Stimulated activated CD4-positive, alpha-beta T cell treated with anti-CD3 and anti-CD28 coated beads, Interleukin-2, amount 100 ng/mL, for 48 hours (primary cell): ENCODE measurements around the gene ATP8B3.
A peak's percentile ranks its signal among the peaks of the same experiment; 100 is the strongest.

ENCODE experiments used
- DNase-seq, 2 donors: peaks; one replicate each; pipeline ENCODE4 v3.0.0-alpha.2; 2020

Gene ATP8B3, protein sequence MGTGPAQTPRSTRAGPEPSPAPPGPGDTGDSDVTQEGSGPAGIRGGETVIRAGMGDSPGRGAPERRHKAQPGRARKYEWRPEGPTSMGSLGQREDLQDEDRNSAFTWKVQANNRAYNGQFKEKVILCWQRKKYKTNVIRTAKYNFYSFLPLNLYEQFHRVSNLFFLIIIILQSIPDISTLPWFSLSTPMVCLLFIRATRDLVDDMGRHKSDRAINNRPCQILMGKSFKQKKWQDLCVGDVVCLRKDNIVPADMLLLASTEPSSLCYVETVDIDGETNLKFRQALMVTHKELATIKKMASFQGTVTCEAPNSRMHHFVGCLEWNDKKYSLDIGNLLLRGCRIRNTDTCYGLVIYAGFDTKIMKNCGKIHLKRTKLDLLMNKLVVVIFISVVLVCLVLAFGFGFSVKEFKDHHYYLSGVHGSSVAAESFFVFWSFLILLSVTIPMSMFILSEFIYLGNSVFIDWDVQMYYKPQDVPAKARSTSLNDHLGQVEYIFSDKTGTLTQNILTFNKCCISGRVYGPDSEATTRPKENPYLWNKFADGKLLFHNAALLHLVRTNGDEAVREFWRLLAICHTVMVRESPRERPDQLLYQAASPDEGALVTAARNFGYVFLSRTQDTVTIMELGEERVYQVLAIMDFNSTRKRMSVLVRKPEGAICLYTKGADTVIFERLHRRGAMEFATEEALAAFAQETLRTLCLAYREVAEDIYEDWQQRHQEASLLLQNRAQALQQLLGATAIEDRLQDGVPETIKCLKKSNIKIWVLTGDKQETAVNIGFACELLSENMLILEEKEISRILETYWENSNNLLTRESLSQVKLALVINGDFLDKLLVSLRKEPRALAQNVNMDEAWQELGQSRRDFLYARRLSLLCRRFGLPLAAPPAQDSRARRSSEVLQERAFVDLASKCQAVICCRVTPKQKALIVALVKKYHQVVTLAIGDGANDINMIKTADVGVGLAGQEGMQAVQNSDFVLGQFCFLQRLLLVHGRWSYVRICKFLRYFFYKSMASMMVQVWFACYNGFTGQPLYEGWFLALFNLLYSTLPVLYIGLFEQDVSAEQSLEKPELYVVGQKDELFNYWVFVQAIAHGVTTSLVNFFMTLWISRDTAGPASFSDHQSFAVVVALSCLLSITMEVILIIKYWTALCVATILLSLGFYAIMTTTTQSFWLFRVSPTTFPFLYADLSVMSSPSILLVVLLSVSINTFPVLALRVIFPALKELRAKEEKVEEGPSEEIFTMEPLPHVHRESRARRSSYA (N-terminal part only)

DNA sequence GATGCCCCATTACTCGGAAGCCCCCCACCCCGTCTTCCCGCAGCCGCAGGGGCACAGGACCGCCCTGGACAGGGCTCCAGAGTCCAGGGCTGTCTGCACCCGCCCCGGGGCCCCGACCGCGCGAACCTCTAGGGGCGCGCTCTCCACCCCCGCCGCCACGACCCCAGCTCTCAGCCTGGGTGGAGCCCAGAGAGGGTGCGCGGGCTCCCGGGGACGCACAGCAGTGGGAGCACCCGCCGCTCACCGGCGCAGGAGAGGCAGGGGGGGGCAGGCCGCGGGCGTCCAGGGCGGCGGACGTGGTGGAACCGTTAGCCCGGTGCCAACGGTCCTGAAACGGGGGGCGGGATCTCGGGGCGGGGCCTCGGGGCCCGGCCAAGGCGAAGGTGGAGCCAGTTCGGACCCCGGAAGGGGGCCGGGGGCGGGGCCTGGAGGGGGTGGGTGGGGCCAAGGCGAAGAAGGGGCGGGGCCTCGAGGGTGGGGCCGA lies at the start of gene ATP8B3:
Gene ATP8B3 (minus strand): TSS at position 335 of the 484 bp plus-strand sequence. CDS start 540 bp downstream, outside the sequence.
- no peak for DNase-seq

DNA sequence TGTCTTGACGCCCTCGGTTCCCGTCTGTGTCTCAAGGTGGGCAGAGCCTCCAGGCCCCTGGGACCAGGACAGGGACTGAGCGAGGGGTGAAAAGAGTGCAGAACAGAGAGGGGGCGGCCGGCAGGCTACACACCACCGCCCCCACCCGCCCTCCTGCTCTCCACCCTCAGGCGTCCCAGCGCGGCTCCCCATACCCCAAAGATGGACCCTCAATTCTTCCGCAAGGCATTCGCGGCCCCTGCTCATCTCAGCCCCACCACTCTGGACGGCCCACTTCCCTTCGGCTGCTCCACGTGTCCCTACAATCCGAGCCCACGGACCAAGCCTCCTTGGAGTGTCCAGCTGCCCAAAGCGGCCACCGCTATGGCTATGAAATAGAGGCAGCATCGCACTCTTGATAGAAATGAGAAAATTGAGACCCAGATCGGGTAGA lies 49.5 kb upstream of the ATP8B3 start:
- no peak for DNase-seq

DNA sequence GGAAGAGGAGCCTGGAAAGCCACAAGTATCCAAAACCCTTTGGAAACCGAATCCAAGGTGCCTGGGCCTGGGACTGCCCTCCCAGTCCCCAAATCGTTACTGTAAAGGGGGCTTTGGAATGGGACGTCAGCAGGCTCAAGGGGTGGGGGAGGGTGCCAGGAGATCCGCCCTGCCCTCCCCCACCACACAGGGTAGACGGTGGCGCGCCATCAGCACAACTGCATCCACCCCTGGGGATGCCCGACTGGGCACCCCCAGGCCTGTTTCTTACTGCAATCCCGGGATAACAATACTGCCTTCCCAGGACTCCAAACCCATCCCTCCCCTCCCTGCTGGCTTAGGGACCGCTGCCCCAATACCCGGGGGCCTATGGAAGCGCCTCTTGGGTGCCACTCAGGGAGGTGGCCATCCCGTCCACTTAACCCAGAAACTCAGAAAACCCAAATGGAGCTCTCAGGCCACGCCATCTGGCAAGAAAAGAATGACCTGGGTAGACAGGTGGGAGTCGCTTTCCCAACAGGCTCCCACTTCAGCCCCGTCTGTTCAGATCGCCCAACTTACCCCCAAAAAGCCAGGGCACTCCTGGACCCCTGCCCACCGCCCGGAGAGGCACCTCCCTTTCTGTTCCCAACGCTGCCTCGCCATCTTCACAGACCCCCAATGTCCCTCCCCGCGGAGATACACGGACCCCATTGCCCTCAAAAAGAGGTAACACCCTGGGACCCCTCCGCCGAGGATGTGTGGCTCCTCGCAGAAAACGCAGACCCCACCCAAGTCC lies 48.9 kb upstream of the ATP8B3 start:
- DNase-seq, result no peak

DNA sequence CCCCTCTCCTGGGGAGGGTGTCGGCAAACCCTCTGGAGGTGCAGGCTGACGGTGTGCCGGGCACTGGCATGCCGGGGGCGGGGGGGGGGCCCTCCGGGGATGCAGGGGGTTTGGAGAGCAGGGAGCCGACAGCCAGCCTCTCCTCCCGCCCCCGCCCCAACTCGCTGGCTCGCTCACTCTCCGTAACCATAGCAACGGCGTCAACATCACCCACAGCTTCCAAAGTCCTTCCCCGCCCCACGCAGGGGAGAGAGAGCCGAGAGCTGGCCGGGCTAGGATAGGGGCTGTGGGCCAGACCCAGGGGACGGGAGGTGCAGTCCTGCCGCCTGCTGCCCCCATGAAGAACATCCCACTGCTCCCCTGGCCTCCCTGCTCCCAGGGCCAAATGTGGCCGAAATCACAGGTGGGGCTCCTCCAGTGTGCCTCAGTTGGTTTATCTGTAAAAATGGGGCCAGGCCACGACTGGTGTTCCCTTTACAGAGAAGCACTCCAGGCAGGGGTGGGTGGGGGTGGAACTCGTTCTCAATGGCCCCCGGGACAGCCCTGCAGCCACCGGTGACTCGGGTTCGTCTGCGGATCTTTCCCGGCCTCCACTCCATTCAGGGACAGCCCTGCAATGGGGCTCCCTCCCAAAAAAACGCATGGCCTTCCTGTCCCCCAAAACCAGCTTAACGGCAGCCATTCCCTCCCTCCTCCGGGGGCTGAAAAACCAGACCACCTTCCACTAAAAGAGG lies 48.1 kb upstream of the ATP8B3 start:
- DNase-seq, result peak in 1 of 2 donors; percentile 51

DNA sequence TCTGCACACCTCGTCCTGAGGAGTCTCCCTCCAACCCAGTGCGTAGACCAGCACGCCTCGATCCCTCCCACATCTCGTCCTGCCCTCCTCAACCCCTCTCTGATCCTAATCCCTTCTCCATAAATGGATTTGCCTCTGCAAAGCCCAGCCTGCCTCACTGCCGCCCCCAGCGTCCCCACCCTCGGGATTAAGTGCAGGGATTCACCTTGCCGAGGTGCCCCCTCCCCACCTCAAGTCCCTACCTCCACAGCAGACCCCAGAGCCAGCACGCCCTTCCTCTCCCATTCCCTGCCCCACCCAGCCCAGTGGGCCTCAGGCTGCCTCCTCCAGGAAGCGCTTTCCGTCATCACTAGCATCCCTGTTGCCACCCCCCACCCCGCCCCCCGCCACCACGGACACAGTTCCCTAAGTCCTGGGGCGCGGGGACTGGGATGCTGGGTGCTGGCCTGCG lies 47.3 kb upstream of the ATP8B3 start:
- no peak for DNase-seq

DNA sequence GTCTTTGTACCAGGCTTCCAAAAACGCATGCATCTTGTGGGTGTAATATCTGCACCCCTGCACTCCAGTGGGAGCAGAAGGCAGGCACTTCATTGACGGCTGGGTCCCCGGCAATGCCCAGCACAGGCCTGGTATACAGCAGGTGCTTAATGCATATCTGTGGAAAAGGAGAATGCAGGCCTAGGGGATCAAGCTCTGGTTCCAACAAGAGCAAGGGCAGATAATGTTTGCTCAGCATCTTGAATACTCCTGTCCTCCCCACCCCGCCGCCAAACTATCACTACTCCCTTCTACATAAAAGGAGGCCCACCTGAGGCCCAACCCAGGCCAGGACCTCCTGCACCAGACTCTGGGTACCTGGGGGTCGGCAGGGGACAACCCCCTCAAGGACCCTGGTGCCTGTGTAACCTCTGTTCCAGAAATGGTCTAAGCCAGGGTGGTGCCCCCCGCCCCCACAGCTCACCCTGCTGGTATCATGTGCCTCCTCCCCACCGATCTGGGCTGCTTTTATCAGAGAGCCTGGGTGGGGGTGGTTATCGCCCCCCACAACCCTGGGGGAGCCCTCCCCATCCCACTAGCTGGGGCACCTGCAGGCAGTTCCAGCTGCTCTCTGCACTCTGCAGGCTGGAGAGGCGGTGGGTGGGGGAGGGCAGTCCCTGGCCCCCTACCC lies 46.5 kb upstream of the ATP8B3 start:
- DNase-seq, result no peak

DNA sequence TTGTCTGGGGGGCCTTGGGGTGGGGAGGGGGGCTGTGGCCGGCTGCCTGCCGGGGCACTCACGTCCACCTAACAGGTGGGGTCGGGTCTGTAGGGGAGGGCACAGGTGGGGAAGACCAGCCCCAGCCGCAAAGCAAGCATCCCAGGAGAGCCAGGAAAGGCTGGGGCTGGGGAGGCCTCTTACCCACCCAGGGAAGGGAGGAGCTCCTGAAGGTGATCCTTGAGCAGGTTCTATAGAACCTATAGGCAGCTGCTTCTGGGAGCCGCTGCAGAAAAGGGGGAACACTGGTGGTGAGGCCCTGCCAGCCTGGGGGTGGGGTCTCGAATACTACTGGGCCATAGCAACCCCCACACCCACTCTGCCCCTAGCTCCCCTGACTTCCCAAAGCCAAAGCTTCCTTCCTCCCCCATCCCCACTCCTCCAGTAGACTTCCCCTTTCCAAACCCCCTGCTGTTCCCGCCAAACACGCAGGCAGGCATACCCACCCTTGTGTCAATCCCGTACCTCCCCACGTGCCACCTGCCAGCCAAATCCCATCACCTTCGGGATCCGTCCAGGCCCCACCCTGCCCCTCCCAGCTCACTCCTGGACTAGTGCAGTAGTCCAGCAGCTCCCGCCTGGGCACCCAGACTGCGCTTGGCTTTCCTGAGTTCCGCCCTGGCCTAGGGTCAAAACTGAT lies 45.7 kb upstream of the ATP8B3 start:
- no peak for DNase-seq

DNA sequence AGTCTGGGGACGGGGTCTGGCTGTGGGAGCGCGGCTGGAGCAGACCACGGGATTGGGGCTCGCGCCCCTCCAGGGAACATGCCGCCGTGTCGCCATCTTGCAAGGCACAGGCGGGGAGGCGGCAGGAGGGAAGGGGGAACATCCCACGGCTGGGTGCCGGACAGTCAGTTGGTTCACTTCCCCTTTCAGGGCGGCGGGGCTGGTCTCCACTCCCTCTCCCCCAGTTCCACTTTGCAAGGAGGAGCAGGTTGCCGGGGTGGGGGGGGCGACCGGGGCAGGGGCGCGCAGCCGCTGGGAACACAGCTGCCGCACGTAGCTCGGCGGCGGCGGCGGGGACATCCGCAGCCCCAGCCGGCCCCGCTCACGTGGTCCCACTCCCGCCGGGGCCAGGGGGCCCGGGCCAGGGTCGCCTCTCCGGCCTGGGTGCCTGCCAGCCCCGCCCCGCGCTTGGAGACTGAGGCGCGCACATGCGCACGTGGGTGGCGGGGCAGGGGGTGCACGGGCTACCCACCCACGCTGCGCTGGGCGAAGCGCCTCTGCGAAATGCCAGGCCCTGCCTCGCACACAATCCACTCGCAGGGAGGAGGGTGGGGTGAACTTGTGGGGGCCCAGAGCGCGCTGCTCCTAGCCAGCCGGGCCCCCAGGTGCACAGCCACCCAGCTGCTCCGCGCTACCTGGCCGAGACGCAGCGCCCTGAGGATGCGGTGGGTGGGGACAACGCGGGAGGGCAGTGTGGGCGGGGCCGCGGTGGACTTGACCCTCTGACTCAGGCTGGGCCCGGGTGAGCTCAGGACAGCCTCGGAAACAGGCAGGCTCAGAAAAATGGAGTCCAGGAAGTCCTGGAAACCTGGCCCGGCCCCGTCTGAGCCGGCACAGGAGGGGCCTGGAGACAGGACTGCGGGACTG lies 44.9 kb upstream of the ATP8B3 start:
- peak in 1 of 2 donors; percentile 41 for DNase-seq

DNA sequence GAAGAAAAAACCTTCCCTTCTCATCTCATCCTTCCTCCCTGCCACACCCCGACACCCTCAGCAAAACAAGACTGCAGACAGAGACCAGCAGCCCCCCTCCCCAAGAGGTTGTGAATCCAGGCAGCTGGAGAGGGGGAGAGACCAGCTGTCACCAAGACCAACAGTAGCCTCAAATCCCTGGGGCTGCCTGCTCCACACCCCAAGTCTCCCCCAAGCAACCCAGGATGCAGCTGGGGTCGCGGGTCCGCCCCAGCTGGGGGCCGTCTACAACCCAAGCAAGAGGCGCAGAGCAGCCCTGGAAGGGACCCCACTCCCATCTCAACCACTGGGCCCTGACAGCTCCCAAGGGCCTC lies 44.2 kb upstream of the ATP8B3 start:
- no peak for DNase-seq

DNA sequence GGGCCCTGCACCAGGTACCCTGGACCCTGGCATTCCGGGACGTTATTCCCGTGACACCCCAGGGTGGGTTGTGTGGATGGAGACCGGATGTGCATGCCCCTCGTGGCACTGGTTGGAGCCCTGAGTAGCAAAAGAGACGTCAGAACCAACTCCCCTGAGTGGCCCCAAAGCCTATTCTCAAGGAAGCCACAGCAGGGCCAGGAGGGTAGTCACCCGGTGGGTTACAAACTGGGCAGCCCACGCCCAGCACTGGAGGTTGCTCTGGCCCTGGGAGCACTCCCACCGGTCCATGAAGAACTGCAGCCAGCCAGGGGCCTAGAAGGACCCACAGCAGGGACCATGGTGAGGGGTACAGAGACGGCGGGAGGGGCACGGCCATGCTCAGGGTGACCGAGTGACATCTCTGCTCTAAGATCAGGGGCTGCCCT lies 43.8 kb upstream of the ATP8B3 start:
- DNase-seq, result no peak

DNA sequence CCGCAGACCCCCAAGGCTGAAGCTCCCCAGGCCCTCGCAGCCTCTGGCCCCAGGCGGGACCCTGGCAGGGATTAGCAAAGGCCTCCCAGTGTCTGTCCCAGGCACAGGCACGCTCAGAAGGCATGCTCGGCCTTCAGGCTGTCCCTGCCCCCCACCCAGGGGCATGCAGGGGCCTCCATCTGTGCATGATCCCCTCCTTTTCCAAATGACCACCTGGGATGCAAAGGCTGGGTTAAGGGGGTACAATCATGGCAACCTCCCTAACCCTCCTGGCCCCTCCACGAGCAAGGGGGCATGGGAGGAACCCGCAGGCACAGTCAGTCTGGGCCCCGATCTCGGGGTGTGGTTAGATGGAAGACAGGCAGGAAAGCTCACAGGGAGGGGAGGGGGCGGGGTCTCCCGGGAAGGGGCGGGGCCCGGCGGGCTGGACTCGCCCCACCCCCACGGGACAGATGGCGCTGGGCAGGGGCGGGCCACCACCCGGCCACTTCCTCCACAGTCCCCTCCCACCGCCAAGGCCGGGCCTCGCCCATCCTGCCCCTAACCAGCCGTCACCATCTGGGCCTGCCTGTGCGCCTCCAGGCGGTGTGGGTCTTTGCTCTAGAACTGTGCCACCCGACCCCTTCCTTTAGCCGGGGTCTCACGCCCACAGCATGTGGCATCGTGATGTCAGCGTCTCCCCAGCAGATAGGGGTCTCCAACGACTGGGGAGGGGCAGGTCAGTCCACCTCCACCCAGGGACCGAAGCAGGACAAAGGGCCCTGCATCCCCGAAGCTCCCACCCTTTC lies 43.2 kb upstream of the ATP8B3 start:
- DNase-seq, result peak; percentile 75 to 80

DNA sequence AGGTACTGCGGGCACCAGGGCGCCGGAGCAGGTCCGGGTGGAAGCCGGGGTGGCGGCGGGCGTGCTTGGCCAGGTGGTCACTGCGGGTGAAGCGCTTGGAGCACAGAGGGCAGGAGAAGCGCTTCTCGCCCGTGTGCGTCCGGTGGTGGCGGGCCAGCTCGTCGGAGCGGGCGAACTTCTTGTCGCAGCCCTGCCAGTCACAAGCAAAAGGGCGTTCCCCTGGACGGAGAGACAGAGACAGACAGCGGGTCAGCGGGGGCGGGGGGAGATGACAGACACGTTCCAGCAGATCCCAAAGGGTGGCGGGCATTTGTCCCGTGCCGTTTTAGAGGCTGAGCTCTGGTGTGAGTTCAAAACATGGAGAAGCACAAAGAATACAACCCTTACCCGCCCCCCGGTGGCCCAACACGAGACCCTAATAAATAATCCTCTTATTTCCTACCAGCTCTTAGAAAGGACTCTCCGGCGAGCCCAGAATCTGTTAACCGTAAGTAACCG lies 42.5 kb upstream of the ATP8B3 start:
- DNase-seq, result no peak

DNA sequence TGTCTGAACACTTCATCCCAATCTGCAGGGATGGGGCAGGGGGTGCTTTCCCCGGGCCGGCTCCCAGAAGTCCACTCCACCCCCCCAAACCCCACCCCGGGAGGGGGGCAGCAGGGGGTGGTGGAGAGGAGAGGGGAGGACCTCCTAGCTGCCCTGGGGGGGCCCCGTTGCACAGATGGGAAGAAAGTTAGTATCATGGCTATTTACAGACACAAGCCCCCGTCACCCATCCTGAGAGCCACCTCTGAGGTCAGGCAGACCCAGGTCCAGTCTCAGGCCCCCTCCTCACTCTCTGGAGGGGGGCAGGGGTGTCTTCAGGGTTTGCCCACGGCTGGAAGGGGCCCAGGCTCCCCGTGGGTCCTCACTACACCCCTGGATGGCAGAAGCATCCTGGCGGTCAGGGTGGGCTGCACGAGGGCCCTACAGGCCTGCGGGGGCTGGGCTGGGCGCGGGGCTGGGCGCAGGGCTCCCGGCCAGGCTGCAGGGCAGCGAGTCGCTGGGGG lies 42.0 kb upstream of the ATP8B3 start:
- DNase-seq, result no peak

DNA sequence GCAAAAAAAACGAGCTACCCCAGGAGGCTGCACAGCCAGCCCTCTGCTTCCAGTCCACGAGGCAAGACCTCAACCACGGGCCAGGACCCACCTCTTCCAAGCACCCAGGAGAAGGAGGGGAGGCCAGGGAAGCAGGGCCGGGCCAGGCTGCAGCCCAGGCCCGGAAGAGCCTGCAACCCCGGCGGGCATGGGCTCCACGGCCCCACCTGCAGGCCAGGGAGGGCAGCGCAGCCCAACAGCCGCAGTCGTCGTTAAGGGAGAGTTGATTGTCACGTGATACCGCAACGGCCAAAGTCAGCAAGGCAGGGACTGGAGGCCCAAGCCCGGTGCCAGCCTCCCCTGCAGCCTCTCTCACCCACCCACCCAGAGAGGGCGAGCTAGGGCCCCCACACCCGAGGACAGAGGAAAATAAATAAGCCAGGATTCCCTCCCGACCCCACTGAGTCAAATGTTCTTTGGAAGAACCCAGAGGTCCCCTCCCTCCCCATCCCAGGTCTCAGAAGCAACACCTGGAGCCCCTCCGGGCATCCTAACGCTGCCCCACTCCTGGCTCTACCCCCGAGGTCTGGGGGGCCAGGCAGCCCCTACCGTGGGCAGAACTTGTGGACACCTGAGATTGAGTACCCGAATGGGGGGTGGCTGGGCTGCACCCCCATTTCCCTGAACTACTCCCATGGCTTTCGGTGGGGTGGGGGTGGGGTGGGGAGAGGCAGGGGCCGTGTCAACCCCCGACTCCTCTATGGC lies 41.4 kb upstream of the ATP8B3 start:
- DNase-seq, result peak; percentile 84 to 89

DNA sequence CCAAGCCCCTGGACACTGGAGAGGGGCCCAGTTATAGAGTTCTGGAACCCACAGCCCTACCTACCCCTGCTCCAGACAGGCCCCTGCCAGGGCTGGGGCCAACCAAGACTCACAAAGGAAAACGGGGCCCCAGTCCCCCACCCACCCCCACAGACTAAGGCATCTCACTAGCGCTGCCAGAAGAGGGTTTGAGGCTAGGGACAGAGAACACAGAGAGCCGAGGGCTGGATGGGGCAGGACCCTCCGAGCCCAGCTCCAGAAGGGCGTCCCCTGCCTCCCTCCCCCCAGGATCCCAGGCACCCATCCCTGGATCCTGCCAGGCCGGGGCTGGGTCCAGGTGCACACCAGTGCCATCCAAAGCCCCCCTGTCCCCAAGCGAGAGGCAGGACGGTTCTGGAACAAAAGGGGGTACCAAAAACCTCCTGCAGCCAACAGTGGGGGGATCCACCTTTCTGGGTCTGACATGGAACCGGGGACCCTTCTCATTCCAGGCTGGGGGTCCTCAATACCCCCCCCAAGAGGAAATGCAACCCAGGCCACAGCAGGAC lies 40.6 kb upstream of the ATP8B3 start:
- DNase-seq, result no peak
